ENCODE results near the gene ZP3. TPM values are rescaled to one million over a fixed set of nuclear protein-coding genes. Genes with fewer than 3 reads are reported as not detected.

ZP3 gene
- total and polyA plus RNA-seq, 2 of the 8 experiments (the other 6 are each of a cell fraction or from before 2014, with no cell fraction given), result 1.5 to 2.4 TPM

- Histone ChIP-seq H3K79me1 (ENCODE audit: low read depth, low read length) (no peaks in the 10 kb centered on the region; the same call in 1 of the 2 replicates), H3K36me3 (ENCODE audit: control insufficient read depth in 2 of 4, insufficient read depth in 4 of 4, low read length in 3 of 4) (no peaks in the 10 kb centered on the region), H3K4ac (replicated peaks; ENCODE audit: insufficient read length, low read depth, low read length) (no peak overlapping the region), H3K27me3 (replicated peaks in 1 of 4; ENCODE audit: control insufficient read depth in 3 of 4, extremely low read depth in 1 of 4, insufficient read depth in 3 of 4, low read length in 3 of 4) (no peaks in the 10 kb centered on the region), H3K56ac (replicated peaks; ENCODE audit: insufficient read length, low read depth, low read length) (no peak overlapping the region), H4K8ac (ENCODE audit: extremely low read depth, insufficient read depth, low read length) (no peak overlapping the region), H2BK20ac (ENCODE audit: low read length) (no peak overlapping the region), H3K79me2 (ENCODE audit: control insufficient read depth in 1 of 2, insufficient read depth in 2 of 2, low read length in 2 of 2) (no peaks in the 10 kb centered on the region), H3K9ac (replicated peaks in 1 of 4; ENCODE audit: extremely low read depth in 1 of 4, low read depth in 3 of 4, low read length in 3 of 4) (no peak overlapping the region), H3K27ac (ENCODE audit: low read depth, low read length) (no peak overlapping the region), H3K9me3 (ENCODE audit: insufficient read depth in 2 of 2, low read depth in 1 of 2, low read length in 1 of 2) (no peaks in the 10 kb centered on the region), H2AFZ (ENCODE audit: low read length) (no peak overlapping the region), H3K4me2 (ENCODE audit: insufficient read depth in 1 of 2, low read depth in 2 of 2, low read length in 2 of 2) (no peak overlapping the region), H3K14ac (ENCODE audit: insufficient read length) (no peak overlapping the region), H4K5ac (ENCODE audit: insufficient read length, low read depth, low read length) (no peak overlapping the region), H2BK15ac (ENCODE audit: low read length) (no peak overlapping the region), H4K20me1 (replicated peaks in 1 of 2; ENCODE audit: control insufficient read depth in 1 of 2, insufficient read depth in 2 of 2, low read length in 2 of 2) (no peaks in the 10 kb centered on the region), H2BK5ac (ENCODE audit: low read depth, low read length) (no peak overlapping the region), H2BK120ac (replicated peaks; ENCODE audit: low read depth, low read length) (no peak overlapping the region), H2AK5ac (ENCODE audit: low read depth, low read length) (no peak overlapping the region), H3K23ac (ENCODE audit: insufficient read length) (no peak overlapping the region), H3K18ac (ENCODE audit: extremely low read depth, low read length) (no peak overlapping the region), H3K4me3 (ENCODE audit: extremely low read depth in 1 of 4, insufficient read depth in 2 of 4, low read depth in 3 of 4, low read length in 4 of 4) (no peak overlapping the region), H2BK12ac (ENCODE audit: low read depth, low read length) (no peak overlapping the region), H3K23me2 (ENCODE audit: low read depth, low read length) (no peaks in the 10 kb centered on the region), H3K4me1 (replicated peaks in 1 of 4; ENCODE audit: control insufficient read depth in 3 of 4, insufficient read depth in 4 of 4, low read length in 3 of 4) (peaks cover 0 to 3% (median 0%) of the 10 kb centered on the region in 4 experiments; a peak in 1 of 7 replicates), H4K91ac (replicated peaks; ENCODE audit: insufficient read length, low read length) (no peak overlapping the region)
- CTCF ChIA-PET (ENCODE audit: partially characterized antibody), result no interaction called here
- 93% methylated on average over 9 of the region's 9 CpGs; no CpG with 5 or more reads in 1 of the 2 experiments for WGBS, 2 experiments (ENCODE audit: extremely low coverage in 1 of 2, insufficient coverage in 1 of 2, insufficient read length in 1 of 2, insufficient replicate concordance in 2 of 2, low coverage in 1 of 2, low lambda C conversion rate in 2 of 2, missing lambda C conversion rate in 1 of 2)
- DNase-seq (ENCODE audit: low read depth in 1 of 2, low spot score in 2 of 2) (no peak), FAIRE-seq (no peak)
- TF ChIP-seq ATF3 (IDR thresholded peaks at IDR 0.05; ENCODE audit: insufficient read depth, low read depth, low read length) (no peak), ATF2 (IDR thresholded peaks at IDR 0.05; ENCODE audit: low read length) (no peak)
- POLR2A ChIA-PET (ENCODE audit: partially characterized antibody), result interaction anchor here (1.5 kb wide), 1 partner anchor 73 kb away, joined by 3 read pairs; no protein-coding TSS in a partner anchor
Measured at GRCh38 chr7:76430211-76430610, 5.5 kb downstream of the ZP3 start.
